NCI-H187 treated with DMSO at 0.1 percent for 48 hours (cell line): ENCODE measurements around the gene LRRC75A.
"Not testable (repeated sequence)": the region's sequence is repeated elsewhere in the genome, so short reads cannot be mapped to it uniquely, and the experiment has no call there.

ENCODE experiments used
- DNase-seq: peaks from one replicate; lab custom pipeline; 2025; lab: John Stamatoyannopoulos, UW

Gene LRRC75A

DNA sequence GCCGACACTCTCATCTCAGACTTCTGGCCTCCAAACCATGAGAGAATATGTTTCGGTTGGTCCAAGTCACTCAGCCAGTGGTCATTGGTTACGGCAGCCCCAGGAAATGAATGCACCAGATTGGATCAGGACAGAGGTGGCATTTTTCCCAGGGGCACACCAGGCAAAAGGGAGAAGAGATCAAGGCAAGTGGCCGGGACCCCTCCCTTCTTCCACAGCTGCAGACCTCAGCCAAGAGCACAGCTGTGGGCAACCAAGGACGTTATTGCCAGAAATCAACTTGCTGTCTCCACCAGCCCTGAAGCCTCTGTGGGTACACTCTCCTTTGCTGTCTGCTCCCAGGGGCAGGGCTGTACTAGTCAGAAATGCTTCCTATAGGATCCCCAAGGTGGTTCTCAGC lies 20.7 kb downstream of the LRRC75A start:
- DNase-seq, result no peak

DNA sequence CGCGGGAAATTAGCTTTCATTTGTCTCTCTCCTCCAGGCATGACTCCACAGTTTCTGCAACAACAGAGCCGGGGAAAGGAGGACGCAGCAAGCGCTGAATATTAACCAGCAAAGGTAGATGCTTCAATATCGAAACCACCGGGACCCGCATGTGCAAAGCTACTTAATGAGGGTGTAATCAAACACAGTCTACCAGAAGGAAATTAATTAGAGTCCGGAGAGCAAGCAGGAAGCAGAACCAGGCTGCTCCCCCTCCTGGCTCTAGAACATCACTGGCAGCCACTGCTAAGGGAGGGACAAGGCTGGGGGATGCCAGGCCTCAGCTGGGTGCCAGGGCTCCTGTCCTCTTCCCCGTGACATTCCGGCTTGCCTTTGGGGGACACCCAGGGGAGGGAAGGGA lies 21.7 kb downstream of the LRRC75A start:
- no peak for DNase-seq

DNA sequence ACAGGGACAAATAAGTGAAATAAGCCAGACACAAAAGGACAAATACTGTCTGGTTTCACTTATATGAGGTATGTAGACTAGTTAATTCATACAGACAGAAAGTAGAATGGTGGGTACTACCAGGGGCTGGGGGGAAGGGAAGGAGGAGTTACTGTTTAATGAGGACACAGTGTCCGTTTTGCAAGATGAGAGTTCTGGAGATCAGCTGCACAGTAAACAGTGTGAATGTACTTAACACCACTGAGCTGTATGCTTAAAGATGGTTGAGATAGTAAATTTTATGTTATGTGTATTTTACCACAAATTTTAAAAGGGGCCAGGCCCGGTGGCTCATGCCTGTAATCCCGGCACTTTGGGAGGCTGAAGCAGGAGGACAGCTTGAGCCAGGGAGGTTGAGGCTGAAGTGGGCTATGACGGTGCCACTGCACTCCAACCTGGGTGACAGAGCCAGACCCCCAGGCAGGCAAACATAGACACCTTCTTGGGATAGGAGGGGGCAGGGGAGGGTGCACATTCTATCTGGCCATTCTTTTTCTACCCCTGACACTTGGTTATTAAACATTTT lies 23.5 kb downstream of the LRRC75A start:
- no peak for DNase-seq

DNA sequence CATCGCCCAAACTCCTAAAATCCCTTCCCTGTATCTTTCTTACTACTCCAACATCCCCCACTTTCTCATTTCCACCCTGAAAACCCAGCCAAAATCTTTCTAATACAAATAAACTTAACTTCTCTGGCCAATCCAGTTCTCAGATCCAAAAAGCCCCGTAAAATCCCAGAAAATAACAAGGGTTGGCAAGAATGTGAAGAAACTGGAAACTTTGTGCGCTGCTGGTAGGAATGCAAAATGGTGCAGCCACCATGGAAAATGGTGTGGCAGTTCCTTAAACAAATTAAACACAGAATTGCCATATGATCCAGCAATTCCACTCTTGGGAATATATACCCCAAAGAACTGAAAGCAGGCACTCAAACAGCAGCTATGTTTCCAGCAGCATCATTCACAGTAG lies 24.1 kb downstream of the LRRC75A start:
- no peak for DNase-seq

DNA sequence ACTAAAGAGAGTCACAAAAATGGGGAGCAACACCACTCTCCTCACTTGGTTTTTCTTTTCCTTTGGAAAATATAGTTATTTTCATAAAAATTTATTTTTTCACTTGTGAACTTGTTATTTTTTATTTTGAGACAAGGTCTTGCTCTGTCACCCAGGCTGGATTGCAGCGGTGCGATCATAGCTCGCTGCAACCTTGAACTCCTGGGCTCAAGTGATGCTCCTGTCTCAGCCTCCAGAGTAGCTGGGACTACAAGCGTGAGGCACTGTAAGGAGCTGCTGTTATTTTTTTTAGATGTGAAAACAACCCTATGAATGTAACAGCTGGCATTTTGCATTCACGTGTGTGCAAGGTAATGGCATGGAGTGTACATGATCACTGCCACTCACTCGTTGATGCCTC lies 24.9 kb downstream of the LRRC75A start:
- no peak for DNase-seq

DNA sequence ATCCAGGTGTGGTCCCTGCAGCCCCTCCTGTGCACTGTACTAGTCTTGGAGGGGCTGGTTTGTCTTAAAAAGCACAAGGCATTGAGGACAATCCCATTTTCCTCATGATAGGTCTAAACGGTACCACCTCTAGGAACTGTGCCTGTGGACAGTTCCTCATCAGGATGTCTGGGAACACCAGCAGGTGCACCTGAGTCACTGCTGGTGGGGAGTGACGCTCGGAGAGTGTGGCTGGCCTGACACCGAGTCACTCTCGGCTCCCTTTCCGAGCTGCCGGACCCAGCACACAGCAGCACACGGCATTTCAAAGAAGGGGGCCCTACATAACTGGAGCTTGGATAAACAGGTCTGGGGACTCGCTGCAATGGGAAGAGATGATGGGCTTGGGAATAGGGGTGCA lies 25.6 kb downstream of the LRRC75A start:
- no peak for DNase-seq

DNA sequence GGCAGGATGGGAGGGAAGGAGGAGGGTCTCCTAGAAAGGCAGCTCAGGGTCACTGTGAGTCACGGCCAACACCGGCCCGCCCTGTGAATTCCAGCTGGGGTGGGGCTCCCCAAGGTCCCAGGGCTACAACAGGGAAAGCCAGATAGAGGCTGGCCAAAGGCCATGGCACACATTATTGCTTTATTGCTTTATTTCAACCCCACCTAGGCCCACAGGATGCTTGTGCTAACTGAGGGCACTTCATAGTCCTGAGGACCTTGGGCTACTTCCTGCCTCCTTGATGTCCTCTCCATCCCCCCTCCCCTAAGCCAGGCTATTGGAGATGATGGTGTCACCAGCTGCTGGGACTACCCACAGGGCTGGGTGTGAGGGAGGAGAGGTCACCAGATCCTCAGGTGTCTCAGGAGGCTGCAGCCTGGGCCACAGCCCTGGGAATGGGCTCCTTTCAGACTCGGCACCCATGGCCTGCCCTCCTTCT lies 26.1 kb downstream of the LRRC75A start:
- no peak for DNase-seq

DNA sequence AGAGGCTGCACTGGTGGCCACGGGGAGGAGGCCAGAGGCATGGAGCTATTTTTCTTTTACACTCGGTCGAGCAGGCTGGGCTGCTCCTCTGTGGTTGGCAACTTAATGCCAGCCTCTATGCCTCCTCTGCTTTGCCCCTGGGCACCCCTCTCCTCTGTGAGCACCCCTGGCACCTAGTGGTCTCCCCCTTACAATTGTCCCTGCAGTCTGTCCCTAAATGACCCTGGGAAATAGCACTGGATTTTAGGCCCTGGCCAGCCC lies 27.0 kb downstream of the LRRC75A start:
- DNase-seq, result no peak

DNA sequence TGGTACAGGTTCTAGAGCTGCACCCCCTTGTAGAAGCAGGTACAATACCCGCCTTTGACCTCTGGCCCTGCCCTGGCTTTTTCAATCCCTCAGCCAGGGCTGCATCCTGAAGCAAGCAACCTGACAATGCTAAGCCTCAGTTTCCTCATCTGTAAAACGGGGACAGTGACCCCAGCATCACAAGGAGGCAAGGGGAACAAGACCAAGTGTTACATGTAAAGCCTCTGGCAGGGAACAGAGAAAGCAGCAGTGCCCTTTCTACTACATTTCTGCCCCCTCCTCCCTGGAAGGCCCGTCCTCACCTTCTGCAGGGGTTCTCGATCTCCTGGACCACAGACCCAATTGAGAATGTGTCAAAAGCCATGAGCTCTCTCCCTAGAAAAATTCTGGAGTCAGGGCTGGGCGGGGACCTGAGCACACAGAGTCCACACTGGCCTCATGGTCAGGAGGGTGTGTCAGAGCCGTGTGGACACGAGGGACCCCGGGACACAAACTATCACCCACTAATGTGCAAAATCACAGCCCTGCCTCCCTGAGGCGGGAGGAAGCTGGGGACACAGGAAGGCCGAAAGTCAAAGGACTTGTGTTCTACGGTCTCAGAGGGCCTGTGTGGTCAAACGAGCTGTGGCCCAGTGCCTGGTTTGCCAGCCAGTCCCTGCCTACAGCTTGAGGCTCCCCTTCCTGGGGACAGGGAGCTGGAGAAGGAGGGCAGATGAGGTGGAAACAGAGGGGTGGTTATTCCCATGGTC lies 27.5 kb downstream of the LRRC75A start:
- DNase-seq, result no peak

DNA sequence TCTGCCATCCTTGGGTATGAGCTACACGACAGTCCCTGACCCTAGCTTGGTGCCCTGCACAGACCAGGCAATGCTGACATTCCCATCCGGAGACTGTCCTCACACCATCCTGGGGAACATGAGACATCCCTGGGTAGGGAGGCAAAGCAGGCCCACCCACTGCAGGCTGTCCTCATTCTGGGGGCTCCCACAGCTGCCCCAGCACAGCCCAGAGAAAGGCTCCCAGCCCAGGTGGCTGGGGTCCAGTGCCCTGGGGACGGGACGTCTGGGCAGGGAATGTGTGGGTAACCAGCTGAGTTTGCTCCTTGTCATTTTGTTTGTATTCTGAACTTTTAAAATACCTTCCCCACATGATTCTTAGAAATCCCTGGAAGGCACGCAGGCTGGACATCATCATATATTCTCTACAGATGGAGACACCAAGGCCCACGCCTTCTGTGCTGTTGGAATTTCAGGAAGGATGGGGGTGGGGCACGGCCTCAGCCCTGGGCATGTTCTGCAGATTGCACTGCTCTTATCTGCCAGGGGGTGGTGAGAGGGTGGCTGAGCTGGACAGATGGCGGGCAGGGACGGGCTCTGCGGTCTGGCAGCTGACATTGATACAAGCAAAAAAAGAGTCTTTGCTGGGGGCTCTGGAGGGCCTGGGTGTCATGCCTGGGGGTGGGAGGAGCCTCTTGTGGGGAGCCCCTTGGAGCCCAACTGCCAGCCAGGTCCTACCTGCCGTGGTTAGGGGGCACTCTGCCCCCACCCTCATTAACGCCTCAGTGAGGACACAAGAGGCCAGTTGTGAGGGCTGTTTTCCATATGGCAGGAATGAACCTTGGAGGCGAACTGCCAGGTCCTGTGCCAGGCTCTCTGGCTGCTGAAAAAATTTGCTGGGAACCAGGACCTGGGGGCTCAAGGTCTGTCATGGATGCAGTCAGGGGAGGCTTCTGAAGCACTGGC lies 28.4 kb downstream of the LRRC75A start:
- DNase-seq, result no peak

DNA sequence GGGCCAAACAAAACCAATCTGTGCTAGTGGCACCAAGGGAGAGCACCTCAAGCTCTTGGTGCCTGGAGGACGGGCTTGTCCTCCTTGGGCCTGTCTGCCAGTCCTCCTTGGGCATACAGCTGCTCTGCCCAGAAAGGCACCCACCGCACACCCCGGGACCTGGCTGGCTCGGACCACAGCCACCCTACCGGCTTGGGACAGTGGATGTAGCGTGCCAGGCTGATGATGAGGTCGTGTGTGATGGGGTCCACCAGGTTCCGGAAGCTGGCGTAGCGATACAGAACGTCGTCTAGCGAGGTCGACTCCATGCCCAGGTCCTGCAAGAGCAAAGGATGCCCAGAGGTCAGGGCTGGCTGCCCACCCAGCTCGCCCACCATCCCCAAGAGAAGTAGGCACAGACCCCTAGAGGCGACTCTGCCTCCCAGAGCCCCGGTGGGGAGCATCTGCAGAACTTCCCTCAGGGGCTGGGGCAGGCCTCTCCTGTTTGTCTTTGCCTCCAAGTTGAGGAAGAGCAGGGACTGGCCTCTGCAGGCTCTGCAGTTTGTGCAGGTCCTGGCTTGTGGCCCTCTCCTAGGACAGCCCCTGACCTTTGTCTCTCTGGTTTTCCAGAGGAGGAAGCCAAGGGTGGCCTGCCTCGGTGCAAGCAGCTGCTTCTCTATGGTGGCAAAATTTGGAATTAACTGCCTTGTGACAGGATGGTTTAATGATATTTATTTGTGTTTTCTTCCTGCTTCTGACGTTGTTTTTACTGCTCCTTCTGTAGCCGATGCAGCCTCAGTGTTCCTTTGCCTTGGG lies 29.7 kb downstream of the LRRC75A start:
- no peak for DNase-seq

DNA sequence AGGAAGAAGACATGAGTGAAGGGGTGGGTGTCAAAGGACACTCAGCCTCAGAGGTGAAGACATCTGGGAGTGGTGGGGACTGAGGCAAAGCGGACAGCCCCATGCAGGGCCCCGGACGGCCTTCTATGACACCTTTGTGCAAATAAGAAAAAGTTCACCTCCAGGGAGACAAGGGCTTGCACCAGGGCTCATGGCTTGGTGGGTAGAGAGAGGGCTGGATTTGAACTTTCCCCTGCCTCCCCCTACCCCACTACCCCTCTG lies 30.5 kb downstream of the LRRC75A start:
- no peak for DNase-seq

DNA sequence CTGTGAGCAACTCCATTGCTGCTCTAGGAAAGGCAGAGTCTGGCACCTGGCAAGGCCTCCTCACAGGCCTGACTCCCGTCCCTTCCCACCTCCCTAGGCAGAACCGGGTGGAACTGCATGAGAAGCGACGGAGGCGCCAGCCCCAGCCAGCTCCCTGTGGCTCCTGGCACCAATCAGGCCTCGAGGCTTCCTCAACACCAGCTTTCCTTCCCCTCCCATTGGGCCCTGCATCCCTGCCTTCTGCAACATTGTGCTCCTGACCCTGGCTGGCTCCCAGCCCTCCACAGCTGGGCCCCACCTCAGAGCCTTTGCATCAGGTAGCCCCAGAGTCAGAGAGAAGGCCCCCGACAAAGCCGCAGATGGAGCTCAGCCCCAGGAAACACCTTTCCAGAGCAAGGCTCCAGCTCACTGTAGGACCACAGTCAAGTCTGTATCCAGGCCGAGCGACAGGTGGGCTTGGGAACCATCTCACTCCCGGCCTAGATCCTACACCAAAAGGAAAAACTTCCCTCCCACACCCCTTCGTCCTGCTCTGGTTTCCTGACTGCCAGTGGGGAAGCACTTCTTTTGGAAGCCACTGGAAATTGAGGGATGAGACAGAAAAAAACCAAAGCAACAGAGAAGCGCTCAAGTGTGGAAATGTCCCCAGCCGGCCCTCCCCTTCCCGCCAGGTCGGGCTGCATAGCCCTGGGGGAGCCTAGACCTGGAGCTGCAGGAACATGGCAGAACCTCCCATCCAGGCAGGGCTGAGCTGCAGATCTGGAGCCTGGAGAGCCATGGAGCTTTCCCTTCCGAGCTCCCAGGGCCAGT lies 31.0 kb downstream of the LRRC75A start:
- DNase-seq, result no peak

DNA sequence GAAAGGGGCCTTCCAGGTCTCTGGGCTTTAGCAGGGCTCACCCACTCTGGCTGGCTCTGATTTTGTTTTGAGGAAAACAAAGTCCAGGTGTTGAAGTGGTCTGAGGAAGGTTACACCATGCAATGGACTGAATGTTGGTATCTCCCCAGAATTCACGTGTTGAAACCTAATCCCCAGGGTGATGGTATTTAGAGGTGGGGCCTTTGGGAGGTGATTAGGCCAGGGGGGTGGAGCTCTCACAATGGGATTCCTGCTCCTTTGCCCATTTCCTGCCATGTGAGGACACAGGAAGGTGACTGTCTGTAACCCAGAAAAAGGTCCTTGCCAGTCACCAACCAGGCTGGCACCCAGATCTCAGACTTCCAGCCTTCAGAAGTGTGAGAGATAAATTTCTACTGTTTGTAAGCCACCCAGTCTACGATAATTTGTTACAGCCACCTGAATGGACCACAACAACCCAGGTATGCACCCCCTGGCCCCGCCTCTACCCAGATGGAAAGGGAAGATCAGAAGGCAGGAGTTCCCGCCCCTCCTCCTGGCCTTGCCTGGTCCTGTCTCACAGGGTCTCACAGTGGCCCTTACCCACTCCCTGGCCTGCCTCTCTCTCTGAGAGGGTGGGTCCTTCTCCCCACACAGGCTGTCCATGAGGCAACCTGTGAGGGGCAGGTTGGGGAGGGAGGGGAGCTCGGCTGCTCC lies 32.0 kb downstream of the LRRC75A start:
- DNase-seq, result no peak

DNA sequence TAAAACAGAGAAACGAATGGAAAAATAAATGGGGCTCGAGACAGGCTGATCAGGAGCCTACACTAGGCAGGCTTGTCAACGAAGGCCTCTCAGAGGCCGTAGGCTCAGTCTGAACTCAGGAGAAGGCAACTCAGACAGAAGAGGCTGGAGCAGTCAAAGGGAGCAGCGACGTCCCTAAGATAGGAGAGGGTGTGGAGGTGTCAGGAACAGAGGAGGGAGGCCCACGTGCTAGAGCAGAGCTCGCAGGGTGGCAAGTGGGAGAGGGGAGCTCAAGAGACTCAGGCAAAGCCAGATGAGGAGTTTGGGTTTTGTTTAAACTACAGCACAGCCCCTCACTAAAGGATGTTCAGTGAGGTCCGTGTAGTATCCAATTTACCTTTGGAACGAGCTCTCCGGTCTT lies 32.7 kb downstream of the LRRC75A start:
- no peak for DNase-seq

DNA sequence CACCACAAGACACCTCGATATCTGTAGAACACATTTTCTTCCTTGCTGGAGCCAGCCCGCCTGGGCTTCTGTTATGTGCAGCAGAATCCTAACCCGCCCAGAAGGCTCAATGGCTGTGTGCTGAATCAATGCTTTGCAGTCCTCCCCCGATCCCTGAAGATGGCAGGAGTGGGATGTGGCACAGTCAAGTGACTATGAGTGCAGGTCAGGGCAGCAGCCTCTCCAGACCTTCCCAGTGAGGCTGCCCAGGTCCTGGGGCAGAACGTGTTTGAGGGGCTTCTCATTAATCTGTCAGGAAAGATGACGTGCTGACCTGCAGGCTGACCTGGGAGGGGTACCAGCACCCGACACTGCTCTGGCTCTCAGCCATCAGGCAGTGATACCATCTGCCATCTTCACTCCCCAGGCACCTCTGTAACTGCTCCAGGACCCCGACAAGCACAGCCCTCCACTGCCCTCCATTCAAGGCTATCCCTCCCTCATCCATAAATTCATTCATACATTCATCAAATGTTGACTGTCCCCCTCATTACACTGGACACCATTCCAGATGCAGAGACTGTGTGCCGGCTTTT lies 35.2 kb downstream of the LRRC75A start:
- no peak for DNase-seq

DNA sequence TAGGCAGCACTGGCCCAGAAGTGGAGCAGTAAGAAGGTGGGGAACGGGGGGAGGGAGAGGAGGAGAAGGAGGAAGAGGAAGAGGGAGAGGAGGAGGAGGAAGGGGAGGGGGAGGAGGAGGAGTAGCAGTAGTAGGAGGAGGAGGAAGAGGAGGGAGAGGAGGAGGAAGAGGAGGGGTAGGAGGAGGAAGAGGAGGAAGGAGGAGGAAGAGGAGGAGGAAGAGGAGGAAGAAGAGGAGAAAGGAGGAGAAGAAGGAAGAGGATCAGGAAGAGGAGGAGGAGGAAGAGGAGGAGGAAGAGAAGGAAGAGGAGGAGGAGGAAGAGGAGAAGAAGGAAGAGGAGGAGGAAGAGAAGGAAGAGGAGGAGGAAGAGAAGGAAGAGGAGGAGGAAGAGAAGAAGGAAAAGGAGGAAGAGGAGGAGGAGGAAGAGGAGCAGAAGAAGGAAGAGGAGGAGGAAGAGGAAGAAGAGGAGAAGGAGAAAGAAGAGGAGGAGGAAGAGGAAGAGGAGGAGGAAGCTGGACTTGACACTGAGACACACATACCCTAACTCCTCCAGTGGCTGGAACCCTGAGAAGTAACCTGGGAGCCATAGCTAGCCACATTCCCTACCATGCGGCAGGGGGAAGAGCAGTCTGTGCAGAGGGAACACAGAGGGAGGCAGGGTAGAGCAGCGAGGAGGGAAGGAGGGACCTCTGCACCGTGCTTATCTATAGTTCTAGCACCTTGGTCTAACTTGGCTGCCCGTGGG lies 35.8 kb downstream of the LRRC75A start:
- no peak for DNase-seq

DNA sequence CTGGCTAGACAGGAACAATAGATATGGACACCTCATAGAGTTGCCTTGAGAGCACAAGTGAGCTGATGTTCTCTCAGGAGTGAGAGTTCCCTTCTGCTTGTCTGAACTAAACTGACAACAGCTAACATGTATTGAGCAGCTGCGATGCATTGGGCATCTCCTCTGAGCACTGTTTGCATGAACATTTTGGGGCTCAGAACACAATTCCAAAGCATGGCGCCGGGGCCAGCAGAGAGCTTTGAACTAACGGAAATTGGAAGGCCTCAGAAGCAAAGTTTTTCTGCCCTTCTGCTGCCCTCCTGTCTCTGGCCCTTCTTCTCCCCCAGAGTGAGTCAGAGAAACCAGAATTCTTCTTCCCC lies 38.5 kb downstream of the LRRC75A start:
- no peak for DNase-seq

DNA sequence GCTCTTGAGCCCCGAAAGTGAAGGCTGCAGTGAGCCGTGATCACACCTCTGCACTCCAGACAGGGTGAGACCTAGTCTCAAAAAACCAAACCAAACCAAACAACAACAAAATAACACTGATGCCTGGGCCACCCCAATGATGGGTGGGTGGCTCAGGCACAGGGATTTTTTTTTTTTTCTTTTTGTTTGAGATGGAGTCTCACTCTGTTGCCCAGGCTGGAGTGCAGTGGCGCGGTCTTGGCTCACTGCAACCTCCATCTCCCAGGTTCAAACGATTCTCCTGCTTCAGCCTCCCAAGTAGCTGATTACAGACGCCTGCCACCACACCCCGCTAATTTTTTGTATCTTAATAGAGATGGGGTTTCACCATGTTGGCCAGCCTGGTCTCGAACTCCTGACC lies 39.7 kb downstream of the LRRC75A start:
- not testable (repeated sequence) for DNase-seq

DNA sequence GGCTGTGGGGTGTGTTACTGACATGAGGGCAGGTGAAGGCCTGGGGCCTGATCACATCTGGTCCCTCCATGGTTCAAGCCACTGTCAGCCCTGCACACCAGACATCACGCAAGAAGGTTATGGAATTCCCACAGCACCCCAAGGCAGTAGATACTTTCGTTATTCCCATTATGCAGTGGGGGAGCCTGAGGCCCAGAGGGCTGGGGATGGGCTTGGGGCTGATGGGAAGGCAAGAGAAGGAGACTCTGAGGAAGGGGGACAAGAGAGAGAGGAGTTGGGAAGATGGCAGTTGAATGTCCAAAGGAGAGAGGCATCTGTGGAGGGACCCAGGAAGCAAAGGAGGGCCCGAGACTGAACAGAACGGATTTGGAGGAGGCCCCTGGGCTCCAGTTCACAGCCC lies 42.0 kb downstream of the LRRC75A start:
- DNase-seq, result no peak
